Measurements from ENCODE around the gene SLC12A4. TPM values are rescaled to one million over a fixed set of nuclear protein-coding genes. Genes with fewer than 3 reads are reported as not detected.

SLC12A4 gene
- total RNA-seq, 1 donor from 2014 or later, result 98.3 TPM

DNA sequence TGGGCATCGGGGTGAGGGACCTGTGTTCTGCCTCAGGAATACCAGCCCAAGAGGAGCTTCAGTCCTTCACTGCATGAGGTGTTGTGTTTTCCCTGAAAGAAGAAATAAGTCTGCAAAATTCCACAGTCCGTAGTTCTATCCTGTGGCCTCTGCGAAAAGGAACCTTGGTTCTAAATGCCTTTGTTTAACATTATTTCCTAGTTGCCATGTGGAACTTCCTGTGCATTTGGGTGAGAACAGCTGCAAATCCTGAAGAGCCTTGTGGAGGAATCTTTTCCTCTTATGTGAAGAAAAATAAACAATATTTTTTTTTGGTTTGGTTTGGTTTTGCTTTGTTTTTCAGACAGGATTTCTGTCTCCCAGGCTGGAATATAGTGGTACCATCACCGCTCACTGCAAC lies 65.6 kb downstream of the SLC12A4 start:
- DNase-seq (ENCODE audit: low read depth), result peak; percentile 46

DNA sequence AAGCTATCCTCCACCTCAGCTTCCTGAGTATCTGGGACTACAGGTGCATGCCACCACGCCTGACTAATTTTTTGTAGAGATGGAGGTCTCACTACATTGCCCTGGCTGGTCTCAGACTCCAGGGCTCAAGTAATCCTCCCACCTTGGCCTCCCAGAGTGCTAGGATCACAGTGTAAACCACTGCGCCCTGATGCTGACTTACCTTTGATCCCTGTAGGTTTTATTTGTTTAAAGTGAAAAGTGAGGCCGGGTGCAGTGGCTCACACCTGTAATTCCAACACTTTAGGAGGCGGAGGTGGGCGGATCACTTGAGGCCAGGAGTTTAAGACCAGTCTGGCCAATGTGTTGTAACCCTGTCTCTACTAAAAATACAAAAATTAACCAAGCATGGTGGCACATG lies 66.7 kb downstream of the SLC12A4 start:
- no peak for DNase-seq (ENCODE audit: low read depth)

DNA sequence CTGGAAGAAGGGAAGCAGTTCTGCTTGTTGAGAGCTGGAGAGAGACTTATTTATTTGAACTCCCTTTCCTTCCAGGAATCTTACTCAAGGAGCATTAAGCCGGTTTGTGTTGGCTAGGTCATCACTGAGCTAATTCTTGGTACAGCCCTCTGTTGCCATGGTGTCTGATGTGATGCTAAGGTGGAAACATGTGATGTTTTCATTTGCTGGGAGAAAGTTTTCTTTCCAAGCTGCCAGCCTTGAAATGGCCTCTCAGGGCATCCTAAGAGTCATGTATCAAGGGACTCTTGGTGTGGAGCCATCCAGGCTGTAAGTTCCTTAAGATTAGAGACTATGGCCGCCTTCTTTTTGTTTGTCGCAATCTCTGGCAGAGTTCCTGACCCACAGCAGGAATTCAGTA lies 71.2 kb downstream of the SLC12A4 start:
- DNase-seq (ENCODE audit: low read depth), result no peak

DNA sequence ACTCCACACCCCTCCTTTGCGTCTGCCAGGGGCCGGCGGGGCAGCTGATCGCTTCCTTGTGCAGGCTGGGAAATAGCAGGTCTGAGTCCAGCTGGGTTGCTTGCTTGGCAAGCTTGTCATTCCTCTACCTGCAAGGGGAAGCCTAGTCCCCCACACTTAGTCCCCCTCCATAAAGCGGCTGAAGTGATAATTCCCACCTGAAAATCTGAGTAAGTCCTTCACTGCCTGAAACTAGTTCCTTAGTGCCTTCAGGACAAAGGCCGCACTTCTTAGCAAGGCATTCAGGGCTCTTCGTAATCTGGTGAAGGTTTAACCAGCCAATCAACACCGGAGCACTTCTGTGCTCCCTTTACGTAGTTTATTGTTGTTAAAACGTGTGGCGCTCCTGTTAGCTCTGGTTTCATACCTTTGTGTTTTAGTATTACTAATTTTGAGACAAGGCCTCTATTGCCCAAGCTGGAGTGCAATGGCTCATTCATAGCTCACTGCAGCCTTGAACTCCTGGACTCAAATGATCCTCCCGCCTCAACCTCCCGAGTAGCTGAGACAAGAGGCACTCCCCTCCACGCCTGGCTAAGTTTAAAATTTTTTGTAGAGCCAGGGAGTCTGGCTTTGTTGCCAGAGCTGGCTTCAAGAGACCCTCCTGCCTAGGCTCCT lies 74.6 kb downstream of the SLC12A4 start:
- DNase-seq (ENCODE audit: low read depth), result no peak

Other genes with a start within 250 kb of the SLC12A4 start
- gene GFOD2, start 249.3 kb downstream of the SLC12A4 start, total RNA-seq, result 10.5 and 11.2 TPM in 2 replicates
- 6.9 and 9.4 TPM in 2 replicates for gene RANBP10, start 162.1 kb downstream of the SLC12A4 start, total RNA-seq
- gene TSNAXIP1, start 161.7 kb downstream of the SLC12A4 start, total RNA-seq, result 1.1 and 4.5 TPM in 2 replicates
- 67.0 and 73.3 TPM in 2 replicates for gene THAP11, start 126.3 kb downstream of the SLC12A4 start, total RNA-seq
- 120 and 182 TPM in 2 replicates for gene NUTF2, start 121.7 kb downstream of the SLC12A4 start, total RNA-seq
- 48.3 and 63.7 TPM in 2 replicates for gene CENPT, start 120.9 kb downstream of the SLC12A4 start, total RNA-seq
- 147 and 164 TPM in 2 replicates for gene EDC4, start 95.6 kb downstream of the SLC12A4 start, total RNA-seq
- 0.83 and 1.9 TPM in 2 replicates for gene NRN1L, start 83.8 kb downstream of the SLC12A4 start, total RNA-seq
- 9.4 and 10.6 TPM in 2 replicates for gene PSKH1, start 75.4 kb downstream of the SLC12A4 start, total RNA-seq
- 0.42 and 1.3 TPM in 2 replicates for gene CTRL, start 36.8 kb downstream of the SLC12A4 start, total RNA-seq
- gene PSMB10, start 31.8 kb downstream of the SLC12A4 start, total RNA-seq, result 23.4 and 39.3 TPM in 2 replicates
- gene LCAT, start 24.5 kb downstream of the SLC12A4 start, total RNA-seq, result 15.3 and 25.1 TPM in 2 replicates
- not detected in 2 replicates for gene DPEP3, start 11.9 kb upstream of the SLC12A4 start, total RNA-seq
- gene DPEP2, start 30.8 kb upstream of the SLC12A4 start, total RNA-seq, result 0.05 TPM in 1 of 2 replicates, not detected in the other
- gene DPEP2NB, start 47.3 kb upstream of the SLC12A4 start, total RNA-seq, result not detected in 2 replicates
- gene DDX28, start 54.6 kb upstream of the SLC12A4 start, total RNA-seq, result 11.1 and 14.1 TPM in 2 replicates
- 20.7 and 20.8 TPM in 2 replicates for gene DUS2, start 54.6 kb upstream of the SLC12A4 start, total RNA-seq
- 36.7 and 40.8 TPM in 2 replicates for gene NFATC3, start 116.7 kb upstream of the SLC12A4 start, total RNA-seq